HFF-Myc (cell line): ENCODE results near the gene SFT2D2.
"Not testable (repeated sequence)": the region's sequence is repeated elsewhere in the genome, so short reads cannot be mapped to it uniquely, and the experiment has no call there.

ENCODE experiments used
- DNase-seq: peaks from one replicate; pipeline ENCODE4 v3.0.0-alpha.2; 2011; ENCODE audit warnings: low read depth; ENCODE audit errors: extremely low read depth
- H3K4me3 ChIP-seq: replicated peaks from 2 replicates; pipeline ENCODE4 v1.5.1; 2011; ENCODE audit warnings: low read depth, mild to moderate bottlenecking, control low read depth, low read length
- TF ChIP-seq, protein P1 (sequence below): IDR thresholded peaks from 2 replicates; pipeline ENCODE4 v1.5.1; 2012; ENCODE audit warnings: mild to moderate bottlenecking, low read depth, low read length, control low read depth; ENCODE audit errors: missing control alignments

SFT2D2 gene

DNA sequence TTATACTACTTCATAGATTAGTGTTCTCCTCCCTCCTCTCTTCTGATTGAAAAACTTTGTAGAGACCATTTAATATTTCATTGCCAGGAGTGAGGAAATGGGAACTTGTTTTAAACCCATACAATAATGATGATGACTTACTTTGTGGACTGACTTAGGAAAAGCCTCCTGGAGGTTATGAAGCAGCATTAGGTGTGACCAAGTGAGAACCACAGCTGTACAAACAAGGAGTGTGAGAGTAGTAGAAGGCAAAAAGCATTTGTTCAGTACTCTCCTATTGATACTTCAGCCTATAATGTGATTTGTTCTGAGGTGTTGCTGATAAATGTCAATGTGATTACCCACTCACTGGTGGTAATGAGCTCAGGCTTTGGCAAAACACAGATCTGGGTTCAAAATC, 38.6 kb upstream of the SFT2D2 start:
- H3K4me3 ChIP-seq = no peak overlapping the region
- TF ChIP-seq, protein P1, sequence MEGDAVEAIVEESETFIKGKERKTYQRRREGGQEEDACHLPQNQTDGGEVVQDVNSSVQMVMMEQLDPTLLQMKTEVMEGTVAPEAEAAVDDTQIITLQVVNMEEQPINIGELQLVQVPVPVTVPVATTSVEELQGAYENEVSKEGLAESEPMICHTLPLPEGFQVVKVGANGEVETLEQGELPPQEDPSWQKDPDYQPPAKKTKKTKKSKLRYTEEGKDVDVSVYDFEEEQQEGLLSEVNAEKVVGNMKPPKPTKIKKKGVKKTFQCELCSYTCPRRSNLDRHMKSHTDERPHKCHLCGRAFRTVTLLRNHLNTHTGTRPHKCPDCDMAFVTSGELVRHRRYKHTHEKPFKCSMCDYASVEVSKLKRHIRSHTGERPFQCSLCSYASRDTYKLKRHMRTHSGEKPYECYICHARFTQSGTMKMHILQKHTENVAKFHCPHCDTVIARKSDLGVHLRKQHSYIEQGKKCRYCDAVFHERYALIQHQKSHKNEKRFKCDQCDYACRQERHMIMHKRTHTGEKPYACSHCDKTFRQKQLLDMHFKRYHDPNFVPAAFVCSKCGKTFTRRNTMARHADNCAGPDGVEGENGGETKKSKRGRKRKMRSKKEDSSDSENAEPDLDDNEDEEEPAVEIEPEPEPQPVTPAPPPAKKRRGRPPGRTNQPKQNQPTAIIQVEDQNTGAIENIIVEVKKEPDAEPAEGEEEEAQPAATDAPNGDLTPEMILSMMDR = no peak
- DNase-seq = no peak

DNA sequence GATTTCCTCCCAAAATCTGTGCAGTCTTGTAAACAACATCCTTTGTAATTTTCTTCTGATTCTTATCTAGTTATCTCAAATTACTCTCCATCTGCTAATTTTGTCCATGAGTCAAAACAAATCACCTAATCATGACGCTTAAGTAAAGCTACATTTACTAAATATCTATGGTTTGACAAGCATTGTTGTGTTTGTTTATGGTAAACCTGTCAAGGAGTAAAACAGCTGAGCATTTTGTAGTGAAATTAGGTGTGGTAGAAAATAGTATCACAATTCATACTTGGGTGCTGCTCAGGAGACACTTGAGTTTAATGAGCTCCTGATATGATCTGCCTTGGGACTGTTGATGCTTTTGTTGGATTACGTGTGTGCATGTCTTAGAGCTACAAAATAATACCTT, 35.4 kb upstream of the SFT2D2 start:
- TF ChIP-seq, protein P1 = no peak
- no peak overlapping the region for H3K4me3 ChIP-seq
- DNase-seq = no peak

DNA sequence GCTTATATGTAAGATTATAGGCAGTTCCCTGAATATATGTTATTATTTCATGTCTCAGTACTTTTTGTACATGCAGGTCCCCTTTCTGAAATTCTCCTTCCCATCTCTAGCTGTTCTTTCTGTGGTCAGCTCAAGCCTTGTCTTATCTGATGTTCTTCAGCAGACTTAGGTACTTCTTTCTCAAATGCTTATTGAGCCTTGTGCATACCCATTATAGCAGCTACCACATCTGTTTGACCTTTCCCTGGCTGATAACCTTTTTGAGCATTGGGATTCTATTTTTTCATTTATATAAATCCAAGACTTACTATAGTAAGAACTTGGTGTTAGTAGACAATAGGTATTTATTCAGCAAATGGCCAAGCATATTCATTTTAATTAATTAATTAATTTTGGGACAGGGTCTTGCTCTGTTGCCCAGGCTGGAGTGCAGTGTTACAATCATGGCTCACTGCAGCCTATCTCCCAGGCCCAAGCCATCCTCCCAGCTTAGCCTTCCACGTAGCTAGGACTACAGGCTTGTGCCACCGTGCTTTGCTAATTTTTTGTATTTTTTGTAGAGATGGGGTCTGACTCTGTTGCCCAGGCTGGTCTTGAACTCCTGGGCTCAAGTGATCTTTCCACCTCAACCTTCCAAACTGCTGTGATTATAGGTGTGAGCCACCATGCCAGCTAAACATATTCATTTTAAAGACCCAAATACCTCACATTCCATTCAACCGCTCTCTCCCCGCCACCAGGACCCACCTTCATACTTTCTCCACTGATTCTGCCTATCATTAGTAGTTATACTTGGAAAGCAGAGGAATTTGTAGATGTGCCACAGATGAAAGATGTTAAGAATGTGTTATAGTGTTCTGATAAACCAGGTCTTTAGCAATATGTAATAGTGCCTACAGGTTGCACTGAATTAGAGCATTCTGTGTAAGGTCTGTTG, 30.3 kb upstream of the SFT2D2 start:
- no peak overlapping the region for H3K4me3 ChIP-seq
- no peak for DNase-seq
- TF ChIP-seq, protein P1 = no peak

DNA sequence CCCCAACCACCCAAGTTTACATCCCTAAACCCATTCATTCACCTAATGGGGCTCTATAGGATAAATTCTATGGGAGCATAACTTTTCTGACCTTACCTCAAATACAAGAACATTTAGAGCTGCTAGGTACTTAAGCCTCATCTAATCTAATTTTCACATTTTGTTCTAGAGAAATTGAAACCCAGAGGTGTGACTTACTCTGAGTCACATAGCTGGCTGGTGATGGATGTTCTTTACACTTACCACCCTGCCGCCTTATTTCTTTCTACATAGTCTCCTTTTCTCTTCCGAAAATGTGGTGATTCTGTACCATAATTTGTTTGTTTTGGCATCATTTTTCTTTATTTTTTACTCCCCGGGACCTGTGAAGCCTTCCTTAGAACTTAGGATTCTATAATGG, 26.7 kb upstream of the SFT2D2 start:
- DNase-seq = no peak
- TF ChIP-seq, protein P1 = no peak
- no peak overlapping the region for H3K4me3 ChIP-seq

DNA sequence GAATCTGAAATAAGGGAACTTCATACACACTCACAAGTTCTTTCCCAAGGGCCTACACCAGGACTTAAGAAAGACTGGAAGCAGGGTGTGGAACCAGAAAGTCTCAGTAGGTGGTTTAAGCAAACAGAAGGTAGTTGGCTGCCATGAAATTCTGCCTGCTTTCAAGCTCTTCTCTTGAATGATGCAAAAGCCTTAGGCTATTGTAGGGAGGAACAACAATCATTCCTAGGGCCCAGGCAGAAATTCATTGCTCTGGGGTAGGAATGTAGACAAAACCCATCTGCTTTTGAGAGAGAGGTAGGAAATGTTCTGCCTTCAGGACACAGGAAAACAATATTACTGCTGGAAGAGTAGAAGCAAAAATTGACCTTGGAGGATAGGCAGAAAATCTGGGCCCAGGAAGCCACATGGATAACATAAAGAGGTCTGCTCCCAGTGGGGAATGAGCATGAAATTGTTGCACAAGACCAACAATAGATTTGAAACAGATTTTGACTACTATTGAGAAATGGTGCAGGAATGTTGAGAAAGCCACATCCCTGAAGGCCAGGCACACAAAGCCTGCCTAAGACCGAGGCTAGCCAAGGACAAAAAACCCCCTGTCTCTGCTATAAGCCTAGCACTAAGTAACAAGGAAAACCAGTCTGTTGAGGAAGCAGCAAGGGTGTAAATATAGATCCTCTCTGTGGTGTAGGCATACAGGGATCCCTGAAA, 22.7 kb upstream of the SFT2D2 start:
- TF ChIP-seq, protein P1 = no peak
- DNase-seq = peak; percentile 88
- no peak overlapping the region for H3K4me3 ChIP-seq

DNA sequence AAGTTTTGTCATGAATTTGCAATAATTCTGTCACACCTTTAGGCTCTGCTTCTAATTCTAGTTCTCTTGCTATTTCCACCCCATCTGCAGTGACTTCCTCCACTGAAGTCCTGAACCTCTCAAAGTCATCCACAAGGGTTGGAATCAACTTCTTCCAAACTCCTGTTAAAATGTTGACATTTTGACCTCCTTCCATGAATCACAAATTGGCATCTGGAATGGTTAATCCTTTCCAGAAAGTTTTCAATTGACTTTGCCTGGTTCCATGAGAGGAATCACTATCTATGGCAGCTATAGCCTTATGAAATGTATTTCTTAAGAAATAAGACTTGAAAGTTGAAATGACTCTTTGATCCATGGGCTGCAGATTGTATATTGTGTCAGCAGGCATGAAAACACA, 19.7 kb upstream of the SFT2D2 start:
- H3K4me3 ChIP-seq = no peak overlapping the region
- TF ChIP-seq, protein P1 = no peak
- no peak for DNase-seq

DNA sequence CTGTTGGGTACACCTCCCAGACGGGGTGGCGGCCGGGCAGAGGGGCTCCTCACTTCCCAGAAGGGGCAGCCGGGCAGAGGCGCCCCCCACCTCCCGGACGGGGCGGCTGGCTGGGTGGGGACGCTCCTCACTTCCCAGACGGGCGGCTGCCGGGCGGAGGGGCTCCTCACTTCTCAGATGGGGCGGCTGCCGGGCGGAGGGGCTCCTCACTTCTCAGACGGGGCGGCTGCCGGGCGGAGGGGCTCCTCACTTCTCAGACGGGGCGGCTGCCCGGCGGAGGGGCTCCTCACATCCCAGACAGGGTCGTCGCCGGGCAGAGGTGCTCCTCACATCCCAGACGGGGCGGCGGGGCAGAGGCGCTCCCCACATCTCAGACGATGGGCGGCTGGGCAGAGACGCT, 18.1 kb upstream of the SFT2D2 start:
- DNase-seq, H3K4me3 ChIP-seq: not testable (repeated sequence)
